HEK293T (cell line): ENCODE measurements around the gene EFCAB6.

Source experiments
- BHLHE40 ChIP-seq: fragments of 450-650 bp; IDR thresholded peaks from 2 replicates; pipeline ENCODE4 v1.6.1; 2016; ENCODE audit warnings: mild to moderate bottlenecking, moderate library complexity, borderline replicate concordance
- CTBP1 ChIP-seq: fragments of 450-650 bp; IDR thresholded peaks from 2 replicates; pipeline ENCODE4 v1.6.1; 2016; ENCODE audit warnings: borderline replicate concordance
- FOXA1 ChIP-seq: fragments of 450-650 bp; IDR thresholded peaks from 2 replicates; pipeline ENCODE4 v1.6.1; 2016; ENCODE audit warnings: mild to moderate bottlenecking
- FOXK2 ChIP-seq: fragments of 450-650 bp; IDR thresholded peaks from 2 replicates; pipeline ENCODE4 v1.6.1; 2016; ENCODE audit warnings: mild to moderate bottlenecking
- FOXM1 ChIP-seq: fragments of 450-650 bp; IDR thresholded peaks from 2 replicates; pipeline ENCODE4 v1.6.1; 2017; ENCODE audit warnings: mild to moderate bottlenecking, borderline replicate concordance
- HDGF ChIP-seq: fragments of 450-650 bp; IDR thresholded peaks from 2 replicates; pipeline ENCODE4 v1.6.1; 2017; ENCODE audit warnings: antibody characterized with exemption, borderline replicate concordance
- NFRKB ChIP-seq: fragments of 450-650 bp; IDR thresholded peaks from 2 replicates; pipeline ENCODE4 v1.6.1; 2016; ENCODE audit warnings: mild to moderate bottlenecking, moderate library complexity
- SP1 ChIP-seq: fragments of 450-650 bp; IDR thresholded peaks from 2 replicates; pipeline ENCODE4 v1.6.1; 2017
- SUZ12 ChIP-seq: fragments of 450-650 bp; IDR thresholded peaks from 2 replicates; pipeline ENCODE4 v1.6.1; 2016; ENCODE audit warnings: mild to moderate bottlenecking
- TARDBP ChIP-seq: fragments of 450-650 bp; IDR thresholded peaks from 2 replicates; pipeline ENCODE4 v1.6.1; 2016

- TF ChIP-seq SUZ12 (no peak), FOXM1 (no peak), BHLHE40 (no peak), FOXA1 (no peak), FOXK2 (no peak), TARDBP (no peak), SP1 (no peak), HDGF (no peak), NFRKB (no peak), CTBP1 (no peak)
Observed at GRCh38 chr22:43532301-43533155, 279.6 kb downstream of the EFCAB6 start.
